HG03558 (cell line): ENCODE results near the gene ARHGAP4.

Experiments
- ATAC-seq: cut with Tn5 transposase; IDR thresholded peaks from one replicate; pipeline ENCODE4 v1.9.1; 2021; ENCODE audit warnings: moderate number of reproducible peaks; ENCODE audit not compliant: unreplicated experiment; ENCODE audit errors: extremely low read depth

Gene ARHGAP4

DNA sequence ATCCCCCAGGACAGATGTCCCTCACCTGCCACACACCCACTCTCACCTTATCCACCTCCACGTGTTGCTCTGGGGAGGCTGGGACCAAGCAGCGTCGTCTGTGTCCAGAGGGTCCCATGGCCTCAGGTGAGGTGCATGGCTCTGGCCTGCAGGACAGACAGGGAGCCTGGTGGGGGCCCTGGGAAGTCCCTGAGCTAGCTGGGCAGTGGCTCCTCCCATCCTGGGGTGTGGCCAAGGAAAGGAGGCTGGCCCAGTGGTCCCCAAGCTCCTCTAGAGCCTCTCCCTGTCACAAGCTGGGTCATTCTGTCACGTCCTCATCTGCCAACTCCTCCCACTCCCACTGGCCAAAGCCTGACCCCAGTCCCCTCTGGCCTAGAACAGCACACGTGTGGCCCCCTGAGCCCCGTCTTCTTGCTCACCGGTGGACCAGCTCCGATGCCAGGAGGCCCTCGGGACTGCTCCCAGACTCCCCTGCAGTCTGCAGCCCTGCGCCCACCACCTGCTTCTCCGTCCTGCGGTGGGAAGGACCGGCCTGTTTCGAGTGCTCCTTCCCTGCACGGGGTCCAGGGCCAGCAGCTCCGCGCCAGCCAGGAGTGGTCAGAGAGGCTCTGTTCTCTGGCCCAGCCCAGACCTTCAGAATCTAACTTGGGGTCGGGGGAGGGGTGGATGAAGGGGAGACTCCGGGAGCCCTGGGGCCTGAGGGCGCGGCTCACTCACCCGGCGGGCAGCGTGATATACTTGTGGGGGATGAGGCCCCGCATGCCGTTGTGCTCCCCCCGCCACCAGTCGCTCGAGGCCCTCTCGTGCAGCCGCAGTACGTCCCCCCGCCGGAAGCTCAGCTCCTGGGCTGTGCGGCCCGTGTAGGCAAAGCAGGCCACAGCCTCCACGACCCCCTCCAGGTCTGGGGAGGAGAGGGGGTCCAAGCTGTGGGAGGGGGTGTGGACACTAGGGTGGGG is 16.8 kb downstream of the ARHGAP4 start:
- no peak for ATAC-seq

DNA sequence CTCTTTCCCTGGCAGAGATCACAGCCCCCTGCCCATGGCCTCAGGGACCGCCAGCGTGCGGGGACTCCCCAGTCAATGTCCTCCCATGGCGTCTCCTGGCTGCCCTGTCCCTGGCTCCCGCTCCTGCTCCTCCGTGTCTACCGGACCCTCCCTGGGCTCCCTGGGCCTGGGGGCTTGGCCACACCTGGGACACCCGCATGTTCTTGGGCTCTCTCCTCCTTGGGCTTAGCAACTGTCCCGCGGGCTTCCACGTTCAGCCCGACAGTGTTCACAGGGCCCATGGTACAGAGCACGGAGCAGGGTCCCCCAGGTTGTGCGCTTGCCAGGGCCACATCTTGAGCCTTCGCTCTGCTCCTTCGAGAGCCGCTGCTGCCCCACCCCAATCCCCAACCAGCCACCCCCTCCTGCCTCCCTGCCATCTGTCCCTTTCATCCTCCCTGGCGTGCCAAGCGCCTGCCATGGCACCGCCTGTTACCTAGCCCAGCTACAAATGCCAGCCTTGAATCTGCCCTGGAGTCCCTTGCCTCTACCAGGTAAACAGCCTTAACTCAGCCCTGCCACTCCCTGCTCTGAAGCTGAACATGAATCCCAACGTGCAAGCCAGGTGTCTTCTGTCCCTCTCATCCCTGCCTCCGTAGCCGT is 17.7 kb downstream of the ARHGAP4 start:
- no peak for ATAC-seq

DNA sequence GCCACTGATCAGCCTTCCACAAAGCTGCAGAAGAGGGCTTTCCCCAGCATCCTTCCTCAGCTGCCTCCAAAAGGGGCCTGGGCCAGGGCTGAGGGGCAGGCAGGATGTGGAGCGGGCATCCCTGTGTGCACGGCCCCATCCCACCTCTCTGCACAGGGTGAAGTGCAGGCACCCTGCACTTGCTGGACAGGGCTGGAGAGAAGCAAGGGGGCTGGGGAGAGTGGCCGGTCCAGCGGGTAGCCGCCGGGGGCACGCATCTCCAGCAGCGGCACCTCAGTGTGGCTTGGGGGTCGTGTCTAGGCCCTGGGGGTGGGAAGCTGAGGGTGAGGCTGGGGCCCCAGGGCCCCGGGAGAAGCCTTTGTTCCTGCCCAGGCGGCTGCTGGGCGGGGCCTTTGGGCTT is 18.6 kb downstream of the ARHGAP4 start:
- ATAC-seq, result no peak

DNA sequence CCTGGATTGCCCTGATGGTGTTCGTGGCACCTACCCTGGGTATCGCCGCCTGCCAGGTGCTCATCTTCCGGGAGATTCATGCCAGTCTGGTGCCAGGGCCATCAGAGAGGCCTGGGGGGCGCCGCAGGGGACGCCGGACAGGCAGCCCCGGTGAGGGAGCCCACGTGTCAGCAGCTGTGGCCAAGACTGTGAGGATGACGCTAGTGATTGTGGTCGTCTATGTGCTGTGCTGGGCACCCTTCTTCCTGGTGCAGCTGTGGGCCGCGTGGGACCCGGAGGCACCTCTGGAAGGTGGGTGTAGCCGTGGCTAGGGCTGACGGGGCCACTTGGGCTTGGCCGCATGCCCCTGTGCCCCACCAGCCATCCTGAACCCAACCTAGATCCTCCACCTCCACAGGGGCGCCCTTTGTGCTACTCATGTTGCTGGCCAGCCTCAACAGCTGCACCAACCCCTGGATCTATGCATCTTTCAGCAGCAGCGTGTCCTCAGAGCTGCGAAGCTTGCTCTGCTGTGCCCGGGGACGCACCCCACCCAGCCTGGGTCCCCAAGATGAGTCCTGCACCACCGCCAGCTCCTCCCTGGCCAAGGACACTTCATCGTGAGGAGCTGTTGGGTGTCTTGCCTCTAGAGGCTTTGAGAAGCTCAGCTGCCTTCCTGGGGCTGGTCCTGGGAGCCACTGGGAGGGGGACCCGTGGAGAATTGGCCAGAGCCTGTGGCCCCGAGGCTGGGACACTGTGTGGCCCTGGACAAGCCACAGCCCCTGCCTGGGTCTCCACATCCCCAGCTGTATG is 19.7 kb downstream of the ARHGAP4 start:
- ATAC-seq, result no peak

DNA sequence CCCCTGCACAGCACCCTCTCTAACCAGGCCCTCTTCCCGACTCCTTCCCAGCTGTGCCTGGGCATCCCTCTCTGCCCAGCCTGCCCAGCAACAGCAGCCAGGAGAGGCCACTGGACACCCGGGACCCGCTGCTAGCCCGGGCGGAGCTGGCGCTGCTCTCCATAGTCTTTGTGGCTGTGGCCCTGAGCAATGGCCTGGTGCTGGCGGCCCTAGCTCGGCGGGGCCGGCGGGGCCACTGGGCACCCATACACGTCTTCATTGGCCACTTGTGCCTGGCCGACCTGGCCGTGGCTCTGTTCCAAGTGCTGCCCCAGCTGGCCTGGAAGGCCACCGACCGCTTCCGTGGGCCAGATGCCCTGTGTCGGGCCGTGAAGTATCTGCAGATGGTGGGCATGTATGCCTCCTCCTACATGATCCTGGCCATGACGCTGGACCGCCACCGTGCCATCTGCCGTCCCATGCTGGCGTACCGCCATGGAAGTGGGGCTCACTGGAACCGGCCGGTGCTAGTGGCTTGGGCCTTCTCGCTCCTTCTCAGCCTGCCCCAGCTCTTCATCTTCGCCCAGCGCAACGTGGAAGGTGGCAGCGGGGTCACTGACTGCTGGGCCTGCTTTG is 20.5 kb downstream of the ARHGAP4 start:
- no peak for ATAC-seq

DNA sequence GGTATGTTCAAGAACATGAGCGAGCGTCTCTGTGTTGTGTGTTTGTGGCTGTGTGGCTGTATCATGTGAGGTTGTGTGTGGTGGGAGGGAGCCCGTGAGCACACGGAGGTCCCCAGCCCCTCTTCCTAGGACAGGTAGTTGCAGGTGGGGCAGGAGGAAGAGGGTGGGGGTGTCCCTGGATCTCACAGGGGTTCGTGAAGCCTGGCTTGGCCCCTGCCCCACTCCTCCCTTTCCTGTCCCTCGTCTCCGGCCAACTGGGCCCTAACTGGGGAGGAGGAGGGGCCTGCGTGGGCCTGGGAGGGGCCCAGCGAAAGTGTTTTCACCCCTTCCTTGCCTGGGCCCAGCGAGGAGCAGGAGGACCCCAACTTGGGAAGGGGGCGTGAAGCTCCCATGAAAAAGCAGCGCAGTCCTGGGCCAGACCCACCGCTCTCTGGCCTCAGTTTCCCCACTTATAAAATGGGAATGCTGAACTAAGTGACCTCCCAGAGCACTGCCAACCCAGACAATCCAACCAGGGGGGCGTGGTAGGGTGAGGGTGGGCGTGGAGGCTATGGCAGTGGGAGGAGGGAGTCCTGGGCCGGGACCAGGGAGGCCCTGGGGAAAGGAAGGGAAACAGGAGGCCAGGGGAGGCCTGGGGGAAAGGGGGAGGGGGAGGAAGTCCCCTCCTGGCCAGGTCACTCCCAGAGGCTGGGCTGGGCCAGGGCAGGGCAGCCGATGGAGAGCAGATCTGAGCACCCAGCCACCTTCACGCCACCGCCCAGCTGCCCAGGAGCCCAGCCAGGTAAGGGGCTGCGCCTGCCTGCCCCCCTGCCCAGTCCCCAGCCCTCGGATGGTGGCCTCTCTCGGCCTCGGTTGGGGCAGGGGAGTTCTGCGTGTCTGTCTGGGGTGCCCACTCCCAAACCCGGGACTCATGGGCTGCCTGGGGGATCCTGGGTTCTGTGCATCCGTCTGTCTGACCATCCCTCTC is 21.8 kb downstream of the ARHGAP4 start, which contains the start of gene AVPR2:
Gene AVPR2 (plus strand): TSS at position 683 of the 967 bp plus-strand sequence. CDS start 473 bp downstream, outside the sequence.
- no peak for ATAC-seq

DNA sequence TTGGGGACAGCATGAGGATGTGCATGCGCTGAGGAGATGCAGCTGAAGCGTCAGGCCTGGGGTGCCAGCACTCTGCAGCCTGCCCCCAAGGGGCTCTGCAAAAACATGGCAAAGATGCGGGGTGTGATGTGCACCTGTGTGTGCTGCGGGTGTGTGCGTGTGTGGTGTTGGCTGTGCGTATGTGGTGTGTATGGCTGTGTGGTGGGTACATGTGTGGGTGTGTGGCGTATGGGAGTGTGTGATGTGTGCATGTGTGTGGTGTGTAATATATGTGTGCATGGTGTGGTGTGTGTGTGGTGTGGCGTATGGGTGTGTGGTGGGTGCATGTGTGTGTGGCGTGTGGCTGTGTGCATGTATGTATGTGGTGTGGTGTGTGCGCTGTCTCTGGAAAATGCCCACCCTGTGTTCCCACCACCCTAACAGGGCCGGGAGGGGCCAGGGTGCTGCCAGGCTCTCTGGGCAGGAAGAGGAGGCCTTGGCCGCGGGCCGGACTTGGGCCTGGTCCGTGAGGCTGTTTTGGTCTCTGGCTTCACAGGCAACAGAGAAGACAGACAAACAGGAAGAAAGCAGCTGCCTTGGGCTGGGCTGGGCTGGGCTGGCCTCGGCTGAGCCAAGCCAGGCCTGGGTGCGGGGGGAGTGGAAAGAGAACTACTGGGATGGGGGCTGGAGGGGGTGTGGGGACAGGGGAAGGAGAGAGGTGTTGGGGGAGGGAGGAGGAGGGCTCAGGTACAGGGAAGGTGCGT is 22.7 kb downstream of the ARHGAP4 start:
- no peak for ATAC-seq

DNA sequence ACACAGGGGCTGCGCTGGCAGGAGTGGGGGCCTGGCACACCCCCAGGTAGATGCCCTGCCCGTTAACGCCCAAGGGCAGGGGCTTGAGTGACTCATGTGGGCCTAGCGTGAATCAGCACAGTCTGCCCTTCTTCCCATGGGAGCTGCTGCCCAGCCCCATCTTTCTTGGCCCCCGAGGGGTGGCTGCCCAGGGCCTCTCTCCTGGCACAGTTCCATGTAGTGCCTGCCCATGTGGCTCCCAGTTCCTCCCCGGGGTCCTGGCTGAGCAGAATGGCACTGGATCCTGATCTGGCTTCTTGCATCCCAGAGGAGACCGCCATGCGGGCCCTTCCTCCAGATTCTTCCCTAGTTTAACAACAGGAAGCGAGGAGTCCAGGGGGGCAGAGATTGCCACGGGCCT is 23.7 kb downstream of the ARHGAP4 start:
- ATAC-seq, result no peak

DNA sequence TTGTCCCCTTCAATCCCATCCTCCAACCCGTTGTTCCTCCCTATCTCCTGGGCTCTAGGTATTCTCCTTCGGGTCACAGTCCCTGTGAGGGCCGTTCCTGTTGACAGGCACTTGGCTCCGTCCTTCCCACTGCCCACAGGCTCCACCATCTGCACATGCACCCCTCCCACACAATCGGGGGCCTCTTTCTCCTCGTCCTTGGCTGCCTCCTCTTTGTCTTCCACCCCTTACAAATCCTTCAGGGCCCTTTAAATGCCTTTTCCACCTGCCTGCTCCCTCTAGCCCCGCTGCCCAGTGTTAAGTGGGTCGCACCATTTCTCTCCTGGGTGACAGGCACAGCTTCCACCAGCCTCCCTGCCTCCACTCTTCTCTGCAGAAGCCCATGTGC is 24.3 kb downstream of the ARHGAP4 start:
- ATAC-seq, result no peak

DNA sequence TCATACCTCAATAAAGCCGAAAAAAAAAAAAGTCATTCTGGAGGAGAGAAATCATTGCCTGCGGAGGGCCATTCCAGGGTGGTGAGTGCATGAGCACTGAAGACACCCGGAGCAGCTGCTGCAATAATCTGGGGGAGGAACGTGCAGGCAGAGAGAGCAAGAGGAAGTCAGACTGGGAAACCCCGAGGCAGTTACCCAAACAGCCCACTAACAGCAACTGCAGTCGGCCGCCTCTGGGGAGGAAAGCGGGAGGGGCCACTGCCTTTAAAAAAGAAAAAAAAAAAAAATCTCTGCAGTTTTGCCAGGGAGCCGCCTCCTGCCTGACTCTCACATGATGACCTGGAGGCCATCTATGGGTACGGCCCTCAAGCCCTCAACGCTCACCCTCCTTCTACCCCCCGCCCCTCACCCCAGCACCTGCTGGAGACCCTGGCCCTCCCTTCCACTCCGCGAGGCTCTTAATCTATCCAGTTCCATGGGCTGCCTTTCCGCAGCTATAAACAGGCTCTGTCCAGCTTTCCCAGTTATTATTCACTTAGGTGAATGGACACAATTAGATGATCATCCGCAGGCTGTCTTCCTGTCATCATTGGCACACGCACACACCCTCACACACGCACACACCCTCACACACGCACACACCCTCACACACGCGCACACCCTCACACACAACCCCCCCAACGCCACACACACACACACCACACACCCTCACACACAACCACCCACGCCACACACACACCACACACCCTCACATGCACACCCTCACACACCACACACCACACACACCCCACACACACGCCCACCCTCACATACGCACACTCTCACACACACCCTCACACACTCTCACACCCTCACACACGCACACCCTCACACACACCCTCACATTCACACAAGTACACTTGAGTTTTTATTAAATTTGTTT is 25.0 kb downstream of the ARHGAP4 start:
- ATAC-seq, result no peak

DNA sequence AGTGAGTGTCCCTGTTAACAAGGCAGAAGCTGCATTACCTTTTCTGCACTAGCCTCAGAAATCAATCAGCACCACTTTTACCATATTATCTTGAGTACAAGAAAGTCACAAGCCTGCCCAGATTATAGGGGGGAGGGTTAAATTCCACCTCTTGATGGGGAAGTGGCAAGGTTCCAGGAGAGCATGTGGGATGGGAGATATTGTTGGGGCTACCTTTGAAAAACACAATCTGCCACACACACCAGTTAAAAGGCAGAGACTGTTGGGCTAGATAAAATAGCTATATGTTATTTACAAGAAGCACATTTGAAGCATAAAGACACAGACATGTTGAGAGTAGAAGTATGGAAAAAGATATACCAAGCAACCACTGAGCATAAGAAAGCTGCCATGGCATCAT is 28.2 kb downstream of the ARHGAP4 start:
- ATAC-seq, result no peak

DNA sequence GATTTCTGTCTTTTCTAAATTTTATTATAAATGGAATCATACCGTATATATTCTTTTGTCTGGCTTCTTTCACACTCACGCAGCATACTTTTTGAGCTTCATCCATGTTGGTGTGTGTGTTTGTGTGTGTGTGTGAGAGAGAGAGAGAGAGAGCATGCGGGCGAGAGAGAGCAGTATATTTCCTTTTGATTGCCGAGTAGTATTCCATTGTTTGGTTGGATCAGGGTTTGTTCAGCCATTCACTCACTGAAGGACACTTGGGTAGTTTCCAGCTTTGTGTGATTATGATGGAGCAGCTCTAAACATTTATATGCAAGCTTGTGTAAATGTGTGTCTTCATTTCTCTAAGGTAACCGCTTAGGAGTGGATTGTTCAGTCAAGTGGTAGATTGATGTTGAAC is 36.9 kb downstream of the ARHGAP4 start:
- no peak for ATAC-seq

DNA sequence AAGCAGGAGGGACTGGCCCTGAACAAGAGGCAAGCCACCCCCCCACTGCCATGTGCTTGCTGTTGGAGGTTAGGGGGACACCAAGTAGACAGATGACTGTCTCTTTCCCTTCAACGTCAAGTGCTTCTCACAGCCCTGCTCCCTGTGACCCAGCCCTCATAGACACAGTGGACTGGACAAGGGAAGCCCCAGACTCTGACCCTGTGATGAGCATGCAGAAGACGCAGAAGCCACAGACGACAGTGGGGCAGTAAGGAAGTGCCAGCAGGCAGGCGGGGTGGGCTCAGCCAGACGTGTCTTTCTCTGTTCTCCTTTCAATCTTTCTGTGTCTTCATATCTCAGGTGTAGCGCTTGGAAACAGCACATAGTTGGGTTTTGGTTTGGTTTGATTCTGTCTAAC is 37.7 kb downstream of the ARHGAP4 start:
- no peak for ATAC-seq

DNA sequence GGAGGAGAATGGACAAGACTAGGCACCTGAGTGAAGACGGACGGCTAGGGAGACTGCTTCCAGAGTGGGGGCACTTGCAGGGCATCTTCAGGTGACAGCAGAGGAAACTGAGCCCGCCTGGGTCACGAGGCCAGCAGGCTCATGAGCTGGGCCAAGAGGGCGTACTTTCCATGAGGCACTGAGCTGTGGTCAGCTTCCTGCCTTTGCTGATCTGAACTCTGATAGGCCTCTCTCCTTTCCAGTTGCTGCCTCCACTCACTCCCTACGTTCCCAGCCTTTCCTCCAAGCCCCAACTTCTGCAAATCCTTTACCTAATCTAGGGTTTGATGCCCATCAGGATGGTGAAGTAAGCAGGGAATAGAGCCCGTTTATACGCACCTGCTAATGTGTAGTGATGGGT is 38.7 kb downstream of the ARHGAP4 start:
- no peak for ATAC-seq

DNA sequence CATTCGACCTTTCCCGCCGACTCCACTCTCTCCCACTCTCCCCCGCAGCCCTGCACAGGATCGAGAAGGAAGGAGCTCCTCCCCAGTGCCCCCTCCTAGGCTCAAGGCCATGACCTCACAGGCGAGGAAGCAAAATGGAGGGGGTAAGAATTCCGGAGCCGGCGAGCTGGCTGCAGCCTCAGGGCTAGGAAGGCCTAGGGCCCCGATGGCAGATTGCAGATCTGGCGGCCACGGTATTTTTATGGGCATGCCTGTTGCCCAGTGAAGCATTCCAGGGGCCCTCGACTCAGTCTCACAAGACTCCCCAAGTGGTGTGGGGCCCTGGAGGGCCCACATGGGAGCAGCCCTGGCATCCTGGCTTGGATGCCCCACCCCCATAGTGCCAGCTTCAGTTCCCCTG is 39.1 kb downstream of the ARHGAP4 start:
- no peak for ATAC-seq

DNA sequence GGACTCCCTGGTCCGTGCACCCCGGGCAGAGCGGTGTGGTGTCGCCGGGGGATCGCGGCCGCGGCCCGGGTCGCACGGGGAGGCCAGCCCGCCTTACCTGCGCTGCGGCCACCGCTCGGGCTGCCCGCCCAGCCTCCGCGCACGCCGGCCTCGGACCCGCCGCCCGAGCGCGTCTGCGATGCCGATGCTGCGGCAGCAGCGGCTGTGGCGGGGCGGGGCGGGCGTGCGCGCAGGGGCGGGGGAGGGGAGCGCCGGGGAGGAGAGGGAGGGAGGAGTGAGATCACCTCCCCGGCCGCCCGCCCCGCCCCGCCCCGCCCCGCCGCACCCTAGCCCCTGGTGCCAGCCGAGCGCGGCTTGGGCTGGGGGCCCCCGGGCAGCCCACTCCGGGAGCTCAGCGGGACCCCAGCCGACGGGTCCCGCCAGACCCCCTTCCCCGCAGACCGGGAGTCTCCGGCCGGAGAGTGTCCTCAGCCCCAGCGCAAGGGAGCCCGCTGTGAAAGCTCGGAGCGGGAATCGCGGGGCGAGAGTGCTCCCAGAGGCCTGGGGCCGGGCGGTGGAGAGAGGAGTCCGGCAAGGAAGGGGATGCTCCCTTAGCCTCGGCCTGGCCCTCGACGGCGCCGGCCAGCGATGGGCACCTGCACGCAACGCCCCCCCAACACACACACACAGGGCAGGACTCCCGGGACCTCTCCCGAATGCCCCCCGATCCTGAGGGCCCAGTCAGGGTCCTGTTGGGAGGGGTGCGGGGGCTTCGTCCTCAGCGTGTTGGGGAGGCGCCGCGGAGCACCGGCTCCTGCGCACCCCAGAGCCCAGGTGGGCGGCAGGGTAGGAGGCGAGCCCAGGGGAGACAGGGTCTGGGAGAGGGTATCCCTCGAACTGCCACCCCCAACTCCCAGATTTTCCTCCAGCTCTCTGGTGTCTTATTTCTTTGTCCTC is 39.8 kb downstream of the ARHGAP4 start, which contains the start of gene L1CAM:
Gene L1CAM (minus strand): TSS at position 206 of the 936 bp plus-strand sequence. CDS start 10,337 bp downstream, outside the sequence.
- no peak for ATAC-seq
